ENCODE data around the gene OR5C1. TPM values are rescaled to one million over a fixed set of nuclear protein-coding genes. Genes with fewer than 3 reads are reported as not detected.

The OR5C1 gene
- total RNA-seq, 1 donor from 2014 or later, result not detected

GRCh38 chr9:122819326-122819725, 30.6 kb downstream of the OR5C1 start:
- Histone ChIP-seq H3K4me3 (no peak overlapping the region), H3K9me3 (replicated peaks) (no peaks in the 10 kb centered on the region), H3K4me1 (peaks cover 56% of the 10 kb centered on the region), H3K27me3 (ENCODE audit: low read depth) (no peaks in the 10 kb centered on the region), H3K36me3 (peaks cover 46% of the 10 kb centered on the region), H3K27ac (replicated peaks) (peak overlapping the region; percentile 65)
- intact Hi-C loops (cut with micrococcal nuclease), result no loop called here
- no peak for DNase-seq
- TF ChIP-seq CTCF (IDR thresholded peaks at IDR 0.05; ENCODE audit: borderline replicate concordance), result no peak

- H3K27me3 ChIP-seq (ENCODE audit: low read depth), result no peaks in the 10 kb centered on the region
- H3K27ac ChIP-seq (replicated peaks), result peak overlapping the region; percentile 65
- H3K4me1 ChIP-seq, result peaks cover 57% of the 10 kb centered on the region
- no peak for TF ChIP-seq CTCF (IDR thresholded peaks at IDR 0.05; ENCODE audit: borderline replicate concordance)
- H3K36me3 ChIP-seq, result peaks cover 47% of the 10 kb centered on the region
- no peak for DNase-seq
- intact Hi-C loops (cut with micrococcal nuclease), result no loop called here
- H3K4me3 ChIP-seq, result no peak overlapping the region
- no peaks in the 10 kb centered on the region for H3K9me3 ChIP-seq (replicated peaks)
Observed at GRCh38 chr9:122819791-122820489, 31.2 kb downstream of the OR5C1 start.

- TF ChIP-seq CTCF (IDR thresholded peaks at IDR 0.05; ENCODE audit: borderline replicate concordance), result no peak
- peaks cover 56% of the 10 kb centered on the region for H3K4me1 ChIP-seq
- no peak for DNase-seq
- no peaks in the 10 kb centered on the region for H3K9me3 ChIP-seq (replicated peaks)
- H3K4me3 ChIP-seq, result no peak overlapping the region
- intact Hi-C loops (cut with micrococcal nuclease), result no loop called here
- peaks cover 51% of the 10 kb centered on the region for H3K36me3 ChIP-seq
- no peaks in the 10 kb centered on the region for H3K27me3 ChIP-seq (ENCODE audit: low read depth)
- peak overlapping the region; percentile 65 for H3K27ac ChIP-seq (replicated peaks)
Observed at GRCh38 chr9:122820490-122820845, 31.7 kb downstream of the OR5C1 start.

- Histone ChIP-seq H3K4me1 (peaks cover 59% of the 10 kb centered on the region), H3K9me3 (replicated peaks) (no peaks in the 10 kb centered on the region), H3K27me3 (ENCODE audit: low read depth) (no peaks in the 10 kb centered on the region), H3K4me3 (no peak overlapping the region), H3K27ac (replicated peaks) (peak overlapping the region; percentile 36), H3K36me3 (peaks cover 56% of the 10 kb centered on the region)
- intact Hi-C loops (cut with micrococcal nuclease), result no loop called here
- no peak for TF ChIP-seq CTCF (IDR thresholded peaks at IDR 0.05; ENCODE audit: borderline replicate concordance)
- DNase-seq, result peak; percentile 27
Observed at GRCh38 chr9:122821278-122821943, 32.7 kb downstream of the OR5C1 start.

- H3K36me3 ChIP-seq, result peaks cover 54% of the 10 kb centered on the region
- no peak overlapping the region for H3K4me3 ChIP-seq
- no peaks in the 10 kb centered on the region for H3K27me3 ChIP-seq (ENCODE audit: low read depth)
- H3K27ac ChIP-seq (replicated peaks), result peak overlapping the region; percentile 36
- DNase-seq, result no peak
- intact Hi-C loops (cut with micrococcal nuclease), result no loop called here
- TF ChIP-seq CTCF (IDR thresholded peaks at IDR 0.05; ENCODE audit: borderline replicate concordance), result no peak
- peaks cover 61% of the 10 kb centered on the region for H3K4me1 ChIP-seq
- H3K9me3 ChIP-seq (replicated peaks), result no peaks in the 10 kb centered on the region
Observed at GRCh38 chr9:122822056-122822455, 33.3 kb downstream of the OR5C1 start.

Measured in left ventricle myocardium inferior (tissue), 1 donor.